ENCODE measurements around the gene RIPPLY2. TPM values are rescaled to one million over a fixed set of nuclear protein-coding genes. Genes with fewer than 3 reads are reported as not detected.

The RIPPLY2 gene
- total and polyA plus RNA-seq, 2 of the 4 experiments (the other 2 are of a cell fraction), result 0.32 TPM; not detected in 1

DNA sequence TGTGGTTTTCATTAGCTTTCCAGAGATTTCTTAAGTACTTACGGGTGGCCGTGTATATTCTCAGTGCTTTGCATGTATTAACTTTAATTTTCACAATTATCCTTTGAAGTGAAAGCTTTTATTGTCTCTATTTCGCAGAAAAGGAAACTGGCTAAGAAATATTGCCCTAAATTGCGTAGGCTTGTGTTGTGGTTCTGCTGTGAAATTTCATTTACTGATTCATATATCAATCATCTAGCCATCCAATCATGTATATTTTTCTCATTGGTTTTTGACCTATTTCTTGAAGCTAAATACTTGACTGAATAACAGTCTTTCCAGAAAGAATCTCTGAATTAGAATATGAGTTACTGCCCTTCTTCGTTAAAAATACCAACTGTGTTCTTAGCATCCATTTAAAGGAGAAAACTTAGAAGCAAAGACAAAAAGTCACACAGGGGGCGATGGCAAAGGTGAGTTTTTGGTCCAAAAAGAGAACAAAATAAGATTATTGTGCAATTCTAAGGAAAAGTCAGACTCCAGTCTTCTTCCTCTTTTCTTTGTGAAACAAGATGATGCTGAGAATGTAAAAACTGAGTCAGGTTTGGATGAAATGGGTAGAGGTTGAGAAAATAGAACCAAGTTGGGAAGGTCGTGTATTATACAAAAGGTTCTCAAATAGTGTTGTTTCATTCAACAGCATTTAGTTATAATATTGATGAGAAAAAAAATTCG is 7.8 kb downstream of the RIPPLY2 start:
- ChIA-PET CTCF (no interaction called here), POLR2A (ENCODE audit: unreplicated experiment) (no interaction called here)
- Histone ChIP-seq H3K4me3 (ENCODE audit: insufficient read depth, low read depth, low read length) (no peak overlapping the region), H3K4me2 (ENCODE audit: low read depth, low read length) (peak overlapping the region; percentile 96), H3K4me1 (ENCODE audit: control insufficient read depth, insufficient read depth, low read length) (peaks cover 7% of the 10 kb centered on the region), H3K9ac (ENCODE audit: low read depth, low read length) (no peak overlapping the region), H3K23ac (ENCODE audit: low read depth, low read length) (0 out of 2 replicates have a peak overlapping the region, but pooled peaks have one; percentile 16), H3K79me1 (ENCODE audit: low read depth in 1 of 2, low read length in 2 of 2) (peaks cover 23 to 38% of the 10 kb centered on the region in 2 experiments), H3K14ac (replicated peaks; ENCODE audit: low read depth, low read length) (no peak overlapping the region), H2BK15ac (ENCODE audit: low read depth, low read length) (no peak overlapping the region), H2AK9ac (replicated peaks; ENCODE audit: low read depth, low read length, poor library complexity) (no peak overlapping the region), H2AFZ (replicated peaks; ENCODE audit: low read length, poor library complexity) (no peak overlapping the region), H4K5ac (ENCODE audit: low read depth, low read length) (no peak overlapping the region), H3K27me3 (ENCODE audit: control insufficient read depth, insufficient read depth, low read length) (no peaks in the 10 kb centered on the region), H4K8ac (ENCODE audit: low read depth in 2 of 2, low read length in 2 of 2) (no peak overlapping the region), H3K9me3 (ENCODE audit: control insufficient read depth, insufficient read depth, low read length) (no peaks in the 10 kb centered on the region), H2BK20ac (ENCODE audit: low read depth, low read length) (no peak overlapping the region), H3K4ac (ENCODE audit: low read depth, low read length) (no peak overlapping the region), H3K9me1 (ENCODE audit: insufficient read depth, low read length) (peaks cover 2% of the 10 kb centered on the region; the same call in 1 of the 2 replicates), H3K18ac (ENCODE audit: low read depth, low read length) (no peak overlapping the region), H4K20me1 (ENCODE audit: insufficient read depth, low read length) (peaks cover 10% of the 10 kb centered on the region; the same call in 1 of the 2 replicates), H3K36me3 (ENCODE audit: control insufficient read depth, insufficient read depth, low read length) (0 out of 2 replicates have a peak, but pooled peaks cover 4% of the 10 kb centered on the region), H2BK5ac (ENCODE audit: low read depth, low read length, poor library complexity, severe bottlenecking) (no peak overlapping the region), H3K56ac (ENCODE audit: extremely low read depth, insufficient read depth, low read length) (no peak overlapping the region), H2AK5ac (ENCODE audit: low read depth, low read length) (no peak overlapping the region), H4K91ac (ENCODE audit: insufficient read depth, low read depth, low read length) (no peak overlapping the region), H3K27ac (ENCODE audit: insufficient read depth, low read length) (no peak overlapping the region), H2BK120ac (ENCODE audit: low read depth, low read length) (no peak overlapping the region)
- dilution Hi-C loops (cut with HindIII; ENCODE audit: low sequenced_read_pairs, unreplicated experiment) (no loop called here), intact Hi-C loops (cut with micrococcal nuclease) (no loop called here), in situ Hi-C loops (cut with MboI; ENCODE audit: low sequenced_read_pairs) (no loop called here)
- no TSS peak for BruUV-seq (replicated peaks)
- DNase-seq (no peak), ATAC-seq (ENCODE audit: low read depth) (no peak)
- 100% methylated on average over 1 of the region's 8 CpGs; no CpG with 5 or more reads in 1 of the 2 experiments for WGBS, 2 experiments (ENCODE audit: extremely low coverage in 2 of 2, insufficient read length in 1 of 2)
- no peak for TF ChIP-seq CHD1 (IDR thresholded peaks at IDR 0.05; ENCODE audit: low read depth, low read length)
- peak; percentile 61 for TF ChIP-seq CEBPB (IDR thresholded peaks at IDR 0.05; ENCODE audit: low read depth, low read length)
- TF ChIP-seq BHLHE40 (IDR thresholded peaks at IDR 0.05; ENCODE audit: low read depth, low read length), result no peak
